ENCODE data around the gene SLC22A13.

DNA sequence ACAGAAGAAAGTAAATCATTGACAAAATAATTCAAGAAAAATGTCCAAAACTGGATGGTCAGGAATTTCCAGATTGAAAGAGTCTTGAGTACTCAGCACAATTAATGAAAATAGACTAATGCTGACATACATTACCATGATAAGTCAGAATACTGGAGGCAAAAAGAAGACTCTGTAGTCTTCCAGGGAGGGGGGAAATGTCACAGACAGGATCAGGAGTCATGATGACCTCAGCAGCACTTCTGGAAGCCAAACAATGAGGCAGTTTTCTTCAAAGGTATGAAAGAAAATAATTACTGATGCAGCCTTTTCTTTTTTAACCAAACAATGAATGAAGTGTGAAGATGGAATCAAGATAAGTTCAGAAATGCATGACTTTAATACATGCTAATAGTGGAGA lies 30.1 kb upstream of the SLC22A13 start:
- TF ChIP-seq STAT1 (IDR thresholded peaks at IDR 0.05; ENCODE audit: unreplicated experiment) (no peak), CREB1 (CRISPR knock-in tag; IDR thresholded peaks at IDR 0.05; ENCODE audit: low read depth) (no peak), POLR2AphosphoS5 (IDR thresholded peaks at IDR 0.05; ENCODE audit: low read depth) (no peak)
- TF ChIP-seq, protein P1, sequence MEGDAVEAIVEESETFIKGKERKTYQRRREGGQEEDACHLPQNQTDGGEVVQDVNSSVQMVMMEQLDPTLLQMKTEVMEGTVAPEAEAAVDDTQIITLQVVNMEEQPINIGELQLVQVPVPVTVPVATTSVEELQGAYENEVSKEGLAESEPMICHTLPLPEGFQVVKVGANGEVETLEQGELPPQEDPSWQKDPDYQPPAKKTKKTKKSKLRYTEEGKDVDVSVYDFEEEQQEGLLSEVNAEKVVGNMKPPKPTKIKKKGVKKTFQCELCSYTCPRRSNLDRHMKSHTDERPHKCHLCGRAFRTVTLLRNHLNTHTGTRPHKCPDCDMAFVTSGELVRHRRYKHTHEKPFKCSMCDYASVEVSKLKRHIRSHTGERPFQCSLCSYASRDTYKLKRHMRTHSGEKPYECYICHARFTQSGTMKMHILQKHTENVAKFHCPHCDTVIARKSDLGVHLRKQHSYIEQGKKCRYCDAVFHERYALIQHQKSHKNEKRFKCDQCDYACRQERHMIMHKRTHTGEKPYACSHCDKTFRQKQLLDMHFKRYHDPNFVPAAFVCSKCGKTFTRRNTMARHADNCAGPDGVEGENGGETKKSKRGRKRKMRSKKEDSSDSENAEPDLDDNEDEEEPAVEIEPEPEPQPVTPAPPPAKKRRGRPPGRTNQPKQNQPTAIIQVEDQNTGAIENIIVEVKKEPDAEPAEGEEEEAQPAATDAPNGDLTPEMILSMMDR (conservative IDR thresholded peaks at IDR 0.05; ENCODE audit: low read depth in 2 of 2) = no peak
